ENCODE data around the gene LASP1NB.

GRCh38 chr17:38905375-38905774 is 20.0 kb upstream of the LASP1NB start:
- TF ChIP-seq GATA2 (IDR thresholded peaks at IDR 0.05; ENCODE audit: low read depth, low read length) (no peak), GATA3 (IDR thresholded peaks at IDR 0.05; ENCODE audit: low read depth, low read length) (no peak)
